Mesenchymal stem cell (in vitro differentiated cells and primary cell): ENCODE data around the gene WDFY2.
A peak's percentile ranks its signal among the peaks of the same experiment; 100 is the strongest.

Experiments used
- DNase-seq: peaks from one replicate; pipeline ENCODE4 v3.0.0-alpha.2; 2013
- H2AFZ ChIP-seq: one replicate; pipeline ENCODE4 v1.6.1; 2013; ENCODE audit warnings: low read depth, mild to moderate bottlenecking, control low read depth, inconsistent platforms, low read length, moderate library complexity
- H2AK5ac ChIP-seq: 2 replicates; pipeline ENCODE4 v1.6.1; 2013; ENCODE audit warnings: low read length, moderate library complexity, mild to moderate bottlenecking, inconsistent platforms; ENCODE audit not compliant: severe bottlenecking
- H2BK120ac ChIP-seq: one replicate; pipeline ENCODE4 v1.6.1; 2013; ENCODE audit warnings: low read depth, mild to moderate bottlenecking, inconsistent platforms, low read length, moderate library complexity
- H2BK12ac ChIP-seq, 2 experiments: one replicate each; pipeline ENCODE4 v1.6.1; 2013; ENCODE audit warnings: inconsistent platforms in 2 of 2, low read length in 2 of 2, mild to moderate bottlenecking in 2 of 2, moderate library complexity in 2 of 2, control low read depth in 1 of 2
- H2BK15ac ChIP-seq: one replicate; pipeline ENCODE4 v1.6.1; 2013; ENCODE audit warnings: mild to moderate bottlenecking, low read depth, inconsistent platforms; ENCODE audit not compliant: poor library complexity, severe bottlenecking
- H2BK5ac ChIP-seq: 2 replicates; pipeline ENCODE4 v1.6.1; 2013; ENCODE audit warnings: low read depth, mild to moderate bottlenecking, low read length, control low read depth, inconsistent platforms; ENCODE audit not compliant: poor library complexity, severe bottlenecking
- H3K14ac ChIP-seq, 2 experiments: one replicate each; pipeline ENCODE4 v1.6.1; 2013; ENCODE audit warnings: inconsistent platforms in 2 of 2, low read length in 2 of 2, control low read depth in 1 of 2, mild to moderate bottlenecking in 1 of 2, moderate library complexity in 1 of 2
- H3K18ac ChIP-seq, 2 experiments: one replicate each; pipeline ENCODE4 v1.6.1; 2013; ENCODE audit warnings: inconsistent platforms in 2 of 2, low read length in 2 of 2, control low read depth in 1 of 2, low read depth in 1 of 2, mild to moderate bottlenecking in 1 of 2
- H3K23ac ChIP-seq, 2 experiments: one replicate each; pipeline ENCODE4 v1.6.1; 2013; ENCODE audit warnings: inconsistent platforms in 2 of 2, low read length in 2 of 2, mild to moderate bottlenecking in 2 of 2, moderate library complexity in 2 of 2, control low read depth in 1 of 2
- H3K27ac ChIP-seq: 2 replicates; pipeline ENCODE4 v1.5.1; 2013; ENCODE audit warnings: mild to moderate bottlenecking, moderate library complexity, low read length, control low read depth, inconsistent platforms; ENCODE audit not compliant: poor library complexity, severe bottlenecking
- H3K27me3 ChIP-seq, 2 experiments: 2 replicates each; pipeline versions ENCODE4 v1.6.1 to v1.7.0; 2013; ENCODE audit warnings: low read length in 2 of 2, mild to moderate bottlenecking in 2 of 2, moderate library complexity in 2 of 2, control low read depth in 1 of 2, inconsistent platforms in 1 of 2; ENCODE audit not compliant: control insufficient read depth in 1 of 2, insufficient read depth in 1 of 2
- H3K36me3 ChIP-seq, 2 experiments: 2 replicates each; pipeline versions ENCODE4 v1.6.1 to v1.7.0; 2013; ENCODE audit warnings: low read length in 2 of 2, control low read depth in 1 of 2, inconsistent platforms in 1 of 2, low read depth in 1 of 2, mild to moderate bottlenecking in 1 of 2; ENCODE audit not compliant: insufficient read depth in 2 of 2, control insufficient read depth in 1 of 2
- H3K4ac ChIP-seq, 2 experiments: one replicate each; pipeline ENCODE4 v1.6.1; 2013; ENCODE audit warnings: inconsistent platforms in 2 of 2, low read length in 2 of 2, mild to moderate bottlenecking in 2 of 2, moderate library complexity in 2 of 2, control low read depth in 1 of 2, low read depth in 1 of 2
- H3K4me1 ChIP-seq: 2 replicates; pipeline ENCODE4 v1.6.1; 2013; ENCODE audit warnings: low read depth, low read length, control low read depth; ENCODE audit not compliant: control insufficient read depth, insufficient read depth
- H3K4me2 ChIP-seq: 2 replicates; pipeline ENCODE4 v1.6.1; 2013; ENCODE audit warnings: low read length, mild to moderate bottlenecking, inconsistent platforms; ENCODE audit not compliant: poor library complexity, severe bottlenecking
- H3K4me3 ChIP-seq, 2 experiments: 2 replicates each; pipeline versions ENCODE4 v1.5.1 to v1.7.0; 2013; ENCODE audit warnings: low read length in 2 of 2, mild to moderate bottlenecking in 2 of 2, control low read depth in 1 of 2, low read depth in 1 of 2; ENCODE audit not compliant: insufficient read depth in 1 of 2
- H3K79me1 ChIP-seq: replicated peaks from 2 replicates; pipeline ENCODE4 v1.6.1; 2013; ENCODE audit warnings: mild to moderate bottlenecking, control low read depth, low read length, inconsistent platforms; ENCODE audit not compliant: poor library complexity, severe bottlenecking
- H3K9ac ChIP-seq: 2 replicates; pipeline ENCODE4 v1.7.0; 2013; ENCODE audit warnings: mild to moderate bottlenecking, low read length, moderate library complexity
- H3K9me3 ChIP-seq: 2 replicates; pipeline ENCODE4 v1.7.0; 2013; ENCODE audit warnings: mild to moderate bottlenecking, low read length; ENCODE audit not compliant: control insufficient read depth
- H4K8ac ChIP-seq: one replicate; pipeline ENCODE4 v1.6.1; 2013; ENCODE audit warnings: inconsistent platforms, mild to moderate bottlenecking, low read length, moderate library complexity
- H4K91ac ChIP-seq: one replicate; pipeline ENCODE4 v1.6.1; 2013; ENCODE audit warnings: mild to moderate bottlenecking, low read length, inconsistent platforms
- WGBS: methylation state at CpG from one replicate; pipeline ENCODE4 v1.1.7; 2013; ENCODE audit warnings: mixed read lengths; 5-methylcytosine and 5-hydroxymethylcytosine counted together

Gene WDFY2

GRCh38 chr13:51621602-51622001 is 37.3 kb downstream of the WDFY2 start:
- no peak overlapping the region for H3K9ac ChIP-seq
- H3K4me1 ChIP-seq = peaks cover 11% of the 10 kb centered on the region
- H2BK120ac ChIP-seq = no peak overlapping the region
- H3K18ac ChIP-seq = no peak overlapping the region
- H2AFZ ChIP-seq = no peak overlapping the region
- no peaks in the 10 kb centered on the region for H3K9me3 ChIP-seq
- H3K36me3 ChIP-seq = no peaks in the 10 kb centered on the region
- H2BK5ac ChIP-seq = no peak overlapping the region
- H2BK12ac ChIP-seq = no peak overlapping the region
- no peaks in the 10 kb centered on the region for H3K27me3 ChIP-seq
- no peak overlapping the region for H3K4me2 ChIP-seq
- H3K4me3 ChIP-seq = no peak overlapping the region
- H3K14ac ChIP-seq = no peak overlapping the region
- no peak overlapping the region for H2AK5ac ChIP-seq
- no peak overlapping the region for H2BK15ac ChIP-seq
- no peak for DNase-seq
- H3K23ac ChIP-seq = no peak overlapping the region
- 96% methylated on average over 2 of the region's 2 CpGs for WGBS
- H4K8ac ChIP-seq = no peak overlapping the region
- H4K91ac ChIP-seq = no peak overlapping the region
- H3K27ac ChIP-seq = no peak overlapping the region
- H3K4ac ChIP-seq = no peak overlapping the region
- H3K79me1 ChIP-seq = peaks cover 17% of the 10 kb centered on the region

GRCh38 chr13:51623473-51623872 is 39.2 kb downstream of the WDFY2 start:
- Histone ChIP-seq H2BK5ac (no peak overlapping the region), H3K27me3 (no peaks in the 10 kb centered on the region), H2BK15ac (no peak overlapping the region), H4K8ac (no peak overlapping the region), H2AK5ac (no peak overlapping the region), H3K23ac (no peak overlapping the region), H3K4ac (no peak overlapping the region), H3K4me1 (peaks cover 22% of the 10 kb centered on the region), H3K79me1 (peaks cover 30% of the 10 kb centered on the region), H3K27ac (no peak overlapping the region), H3K4me3 (no peak overlapping the region), H3K4me2 (no peak overlapping the region), H3K14ac (no peak overlapping the region), H3K9me3 (no peaks in the 10 kb centered on the region), H2BK12ac (no peak overlapping the region), H2AFZ (no peak overlapping the region), H3K9ac (no peak overlapping the region), H4K91ac (no peak overlapping the region), H2BK120ac (no peak overlapping the region), H3K18ac (no peak overlapping the region), H3K36me3 (peaks cover 0 to 3% of the 10 kb centered on the region in 2 experiments)
- WGBS = no CpG with 5 or more reads among the region's 2 CpGs
- no peak for DNase-seq

- H3K9ac ChIP-seq = no peak overlapping the region
Measured at GRCh38 chr13:51624207-51624606, 39.9 kb downstream of the WDFY2 start.

GRCh38 chr13:51624695-51625345 is 40.6 kb downstream of the WDFY2 start:
- Histone ChIP-seq H3K14ac (peak overlapping the region in 1 of 2 experiments; percentile 72), H4K8ac (peak overlapping the region; percentile 36), H3K4ac (no peak overlapping the region), H3K23ac (no peak overlapping the region), H3K9ac (no peak overlapping the region), H3K18ac (peak overlapping the region; percentile 47 to 61), H2BK5ac (no peak overlapping the region), H3K36me3 (peaks cover 0 to 3% of the 10 kb centered on the region in 2 experiments), H3K4me3 (no peak overlapping the region), H3K79me1 (peaks cover 30% of the 10 kb centered on the region), H2BK12ac (peak overlapping the region in 1 of 2 experiments; percentile 90), H3K4me2 (no peak overlapping the region), H2AK5ac (peak overlapping the region; percentile 90), H2BK120ac (no peak overlapping the region), H3K9me3 (no peaks in the 10 kb centered on the region), H2BK15ac (no peak overlapping the region), H2AFZ (no peak overlapping the region), H3K27ac (no peak overlapping the region), H4K91ac (no peak overlapping the region), H3K27me3 (no peaks in the 10 kb centered on the region), H3K4me1 (peaks cover 20% of the 10 kb centered on the region)
- WGBS = 79% methylated on average over 3 of the region's 3 CpGs
- no peak for DNase-seq

More at GRCh38 chr13:51624207-51624606, 39.9 kb downstream of the WDFY2 start:
- H3K4me3 ChIP-seq = no peak overlapping the region
- H2BK15ac ChIP-seq = no peak overlapping the region
- H3K4me2 ChIP-seq = no peak overlapping the region
- H3K27ac ChIP-seq = no peak overlapping the region
- H2BK5ac ChIP-seq = no peak overlapping the region
- H3K9me3 ChIP-seq = no peaks in the 10 kb centered on the region
- H3K79me1 ChIP-seq = peaks cover 30% of the 10 kb centered on the region
- H3K23ac ChIP-seq = no peak overlapping the region
- no peak overlapping the region for H3K18ac ChIP-seq
- H2BK120ac ChIP-seq = no peak overlapping the region
- WGBS = 89% methylated on average over 1 of the region's 1 CpG
- H4K8ac ChIP-seq = no peak overlapping the region
- no peak overlapping the region for H3K14ac ChIP-seq
- H3K4me1 ChIP-seq = peaks cover 20% of the 10 kb centered on the region
- no peak overlapping the region for H4K91ac ChIP-seq
- H3K36me3 ChIP-seq = peaks cover 0 to 3% of the 10 kb centered on the region in 2 experiments
- DNase-seq = no peak
- no peak overlapping the region for H2AFZ ChIP-seq
- no peaks in the 10 kb centered on the region for H3K27me3 ChIP-seq
- H2AK5ac ChIP-seq = no peak overlapping the region
- H3K4ac ChIP-seq = no peak overlapping the region
- H2BK12ac ChIP-seq = no peak overlapping the region
